HepG2 (cell line): ENCODE results near the gene FAM118A. TPM values are rescaled to one million over a fixed set of nuclear protein-coding genes. Genes with fewer than 3 reads are reported as not detected.

Experiments
- ATAC-seq: fragments of 200-7000 bp; cut with Tn5 transposase; 3 replicates; pipeline ENCODE4 v1.9.1; 2020; ENCODE audit warnings: mild to moderate bottlenecking, moderate library complexity
- BruUV-seq: library from RNA; stranded (reverse); fragments of 400-500 nt; replicated peaks from 2 replicates; lab custom pipeline; 2021; lab: Mats Ljungman, UMichigan
- CTCF ChIA-PET: fragments of 300-600 bp; formaldehyde crosslinking; extraction: SDS; loops from one replicate; lab custom pipeline; 2021; ENCODE audit warnings: low total read pairs, inconsistent platforms, low intra/inter-chr PET ratio; lab: Yijun Ruan, JAX
- POLR2A ChIA-PET: fragments of 350-600 bp; sonication (Branson Sonifier 250); formaldehyde crosslinking; loops from one replicate; lab custom pipeline; 2020; ENCODE audit warnings: antibody characterized with exemption, inconsistent platforms; lab: Yijun Ruan, JAX
- DNase-seq: peaks from one replicate; pipeline ENCODE4 v3.0.0-alpha.2; 2015; ENCODE audit warnings: low spot score
- FAIRE-seq: peaks from 3 replicates; lab custom pipeline; 2011; peaks lifted over from hg19 to GRCh38; lab: Jason Lieb, UNC
- H2AFZ ChIP-seq: one replicate; pipeline ENCODE4 v1.6.1; 2011; ENCODE audit warnings: low read length, inconsistent platforms
- H3K27ac ChIP-seq: fragments of 300-600 bp; 3 replicates; pipeline ENCODE4 v1.8.0; 2011; ENCODE audit warnings: mixed run types, mild to moderate bottlenecking, mixed read lengths, low read length, inconsistent platforms; ENCODE audit not compliant: insufficient read depth; ENCODE audit errors: extremely low read length
- H3K27me3 ChIP-seq, 2 experiments: fragments of 200-600 bp in 1 of 2; 2 replicates in 1 of 2; 3 replicates in 1 of 2; pipeline versions ENCODE4 v1.6.0 to v1.8.0; 2011; ENCODE audit warnings: low read length in 2 of 2, mild to moderate bottlenecking in 2 of 2, moderate library complexity in 2 of 2, inconsistent platforms in 1 of 2; ENCODE audit not compliant: insufficient read depth in 2 of 2, control insufficient read depth in 1 of 2
- H3K36me3 ChIP-seq, 2 experiments: fragments of 200-600 bp in 1 of 2; replicated peaks in 1 of 2; 2 replicates in 1 of 2; 3 replicates in 1 of 2; pipeline versions ENCODE4 v1.5.1 to v1.8.0; 2011; ENCODE audit warnings: low read length in 2 of 2, inconsistent platforms in 1 of 2; ENCODE audit not compliant: insufficient read depth in 2 of 2, control insufficient read depth in 1 of 2
- H3K4me1 ChIP-seq: 2 replicates; pipeline ENCODE4 v1.5.1; 2012; ENCODE audit warnings: low read length, inconsistent platforms; ENCODE audit not compliant: insufficient read depth
- H3K4me2 ChIP-seq: 2 replicates; pipeline ENCODE4 v1.6.0; 2011; ENCODE audit warnings: low read depth, low read length, inconsistent platforms
- H3K4me3 ChIP-seq, 3 experiments: fragments of 200-600 bp in 1 of 3; sonication (generic), shearing (Covaris generic) in 1 of 3; replicated peaks in 1 of 3; 2 replicates each; pipeline ENCODE4 v1.5.1; 2011 to 2016; ENCODE audit warnings: low read length in 3 of 3, inconsistent platforms in 2 of 3, low read depth in 2 of 3, mild to moderate bottlenecking in 2 of 3, control low read depth in 1 of 3, mixed read lengths in 1 of 3; ENCODE audit not compliant: insufficient read depth in 1 of 3
- H3K79me2 ChIP-seq: one replicate; pipeline ENCODE4 v1.6.1; 2011; ENCODE audit warnings: low read length, inconsistent platforms; ENCODE audit not compliant: insufficient read depth
- H3K9ac ChIP-seq: 2 replicates; pipeline ENCODE4 v1.6.0; 2011; ENCODE audit warnings: mild to moderate bottlenecking, low read depth, low read length, inconsistent platforms; ENCODE audit not compliant: insufficient read depth
- H3K9me3 ChIP-seq: 2 replicates; pipeline ENCODE4 v1.5.1; 2012; ENCODE audit warnings: mild to moderate bottlenecking, low read length
- H4K20me1 ChIP-seq: 2 replicates; pipeline ENCODE4 v1.6.0; 2011; ENCODE audit warnings: inconsistent platforms, mild to moderate bottlenecking, low read length, moderate library complexity; ENCODE audit not compliant: insufficient read depth
- CSRNP1 ChIP-seq: sonication (generic); formaldehyde crosslinking; IDR thresholded peaks from 2 replicates; pipeline ENCODE4 v1.8.1; 2023; ENCODE audit warnings: mild to moderate bottlenecking, missing genetic modification reagents
- FOXA3 ChIP-seq: IDR thresholded peaks from 2 replicates; pipeline ENCODE4 v1.6.1; 2016; ENCODE audit warnings: missing genetic modification reagents, missing compliant biosample characterization
- FOXK2 ChIP-seq: fragments of 450-650 bp; IDR thresholded peaks from 2 replicates; pipeline ENCODE4 v1.6.1; 2016
- FOXM1 ChIP-seq: sonication (generic); formaldehyde crosslinking; IDR thresholded peaks from 2 replicates; pipeline ENCODE4 v1.5.0; 2020; ENCODE audit warnings: missing genetic modification reagents
- HNRNPLL ChIP-seq: fragments of 200-400 bp; formaldehyde crosslinking; IDR thresholded peaks from 2 replicates; pipeline ENCODE4 v1.6.1; 2017; ENCODE audit warnings: mild to moderate bottlenecking, low read depth, low read length; ENCODE audit not compliant: poor library complexity, severe bottlenecking
- IRF9 ChIP-seq: sonication (generic); formaldehyde crosslinking; IDR thresholded peaks from 2 replicates; pipeline ENCODE4 v1.8.0; 2022; ENCODE audit warnings: missing genetic modification reagents, mild to moderate bottlenecking, borderline replicate concordance
- PHF20 ChIP-seq: sonication (generic); formaldehyde crosslinking; IDR thresholded peaks from 2 replicates; pipeline ENCODE4 v1.5.0; 2020; ENCODE audit warnings: mild to moderate bottlenecking, missing genetic modification reagents
- POLR2A ChIP-seq, 2 experiments: IDR thresholded peaks; 2 replicates each; pipeline ENCODE4 v1.6.1; 2011; ENCODE audit warnings: low read depth in 2 of 2, low read length in 2 of 2, mild to moderate bottlenecking in 1 of 2, moderate library complexity in 1 of 2; ENCODE audit not compliant: insufficient read depth in 1 of 2
- PRPF4 ChIP-seq: fragments of 200-400 bp; formaldehyde crosslinking; IDR thresholded peaks from 2 replicates; pipeline ENCODE4 v1.6.1; 2016; ENCODE audit warnings: low read length, low read depth; ENCODE audit not compliant: poor library complexity, severe bottlenecking
- REL ChIP-seq: sonication (generic); formaldehyde crosslinking; conservative IDR thresholded peaks from 2 replicates; pipeline ENCODE4 v1.8.0; 2022; ENCODE audit warnings: mild to moderate bottlenecking, missing genetic modification reagents, moderate library complexity
- TBX3 ChIP-seq: fragments of 450-650 bp; IDR thresholded peaks from 2 replicates; pipeline ENCODE4 v1.6.1; 2017; ENCODE audit warnings: antibody characterized with exemption, mild to moderate bottlenecking, inconsistent platforms, borderline replicate concordance
- TCF12 ChIP-seq, 2 experiments: fragments of 450-650 bp in 1 of 2; sonication (generic) in 1 of 2; formaldehyde crosslinking in 1 of 2; IDR thresholded peaks; 2 replicates each; pipeline versions ENCODE4 v1.6.1 to v1.8.0; 2017 to 2022; ENCODE audit warnings: antibody characterized with exemption in 1 of 2, mild to moderate bottlenecking in 1 of 2, missing genetic modification reagents in 1 of 2, moderate library complexity in 1 of 2
- ZBTB38 ChIP-seq: sonication (generic); formaldehyde crosslinking; IDR thresholded peaks from 2 replicates; pipeline ENCODE4 v1.5.1; 2020; ENCODE audit warnings: mild to moderate bottlenecking, missing genetic modification reagents
- ZFY ChIP-seq: sonication (generic); formaldehyde crosslinking; IDR thresholded peaks from 2 replicates; pipeline ENCODE4 v1.4.0; 2020; ENCODE audit warnings: missing genetic modification reagents
- ZNF501 ChIP-seq: sonication (generic); formaldehyde crosslinking; IDR thresholded peaks from 2 replicates; pipeline ENCODE4 v1.5.1; 2020; ENCODE audit warnings: mild to moderate bottlenecking, moderate library complexity, missing genetic modification reagents
- ZNF547 ChIP-seq: sonication (generic); formaldehyde crosslinking; IDR thresholded peaks from 2 replicates; pipeline ENCODE4 v1.5.1; 2020; ENCODE audit warnings: mild to moderate bottlenecking, missing genetic modification reagents
- ZNF660 ChIP-seq: sonication (generic); formaldehyde crosslinking; IDR thresholded peaks from 2 replicates; pipeline ENCODE4 v1.5.1; 2020; ENCODE audit warnings: mild to moderate bottlenecking, low read depth, missing genetic modification reagents, borderline replicate concordance
- ZSCAN21 ChIP-seq: sonication (generic); formaldehyde crosslinking; IDR thresholded peaks from 2 replicates; pipeline ENCODE4 v1.8.0; 2022; ENCODE audit warnings: mild to moderate bottlenecking, missing genetic modification reagents, moderate library complexity, borderline replicate concordance
- WGBS: methylation state at CpG from one replicate; pipeline ENCODE4 v1.1.6; 2017; ENCODE audit warnings: low lambda C conversion rate; 5-methylcytosine and 5-hydroxymethylcytosine counted together
- in situ Hi-C: cut with HindIII; loops from 2 replicates; pipeline ENCODE4 v1.10.0; 2017; ENCODE audit warnings: low pct_unique_long_range_greater_than_20kb; ENCODE audit not compliant: extremely low pct_ligation_motif_present
- intact Hi-C: fragments of 100-400 bp; cut with micrococcal nuclease; formaldehyde crosslinking; loops from one replicate; pipeline ENCODE4 v1.10.0; 2022; ENCODE audit not compliant: unreplicated experiment
- polyA plus RNA-seq, 8 experiments: library from polyadenylated mRNA; depleted of rRNA in 3 of 8; stranded (reverse) in 7 of 8; unstranded in 1 of 8; fragments of >200 nt; fragmentation: Illumina TruSeq in 4 of 8; extraction: Trizol in 4 of 8; gene quantifications; 2 replicates each; pipeline versions ENCODE4 v1.2.1 to v1.2.3, GENCODE V29; 2011 to 2016; ENCODE audit warnings: low read depth in 4 of 8, missing spikeins in 1 of 8, mixed read lengths in 1 of 8; ENCODE audit not compliant: insufficient read depth in 1 of 8
- total RNA-seq, 5 experiments: library from RNA; depleted of rRNA; stranded (reverse); fragments of >200 nt; fragmentation: Illumina TruSeq; extraction: Trizol; gene quantifications; 2 replicates each; pipeline ENCODE4 v1.2.3, GENCODE V29; 2016; ENCODE audit warnings: low read depth in 1 of 5
- TF ChIP-seq, protein P1 (sequence below): IDR thresholded peaks from 2 replicates; pipeline ENCODE4 v1.6.1; 2016; ENCODE audit warnings: mild to moderate bottlenecking

Gene FAM118A
- total and polyA plus RNA-seq, 2 of the 13 experiments (the other 11 are each of a cell fraction or from before 2014, with no cell fraction given): 36.7 to 48.2 TPM

DNA sequence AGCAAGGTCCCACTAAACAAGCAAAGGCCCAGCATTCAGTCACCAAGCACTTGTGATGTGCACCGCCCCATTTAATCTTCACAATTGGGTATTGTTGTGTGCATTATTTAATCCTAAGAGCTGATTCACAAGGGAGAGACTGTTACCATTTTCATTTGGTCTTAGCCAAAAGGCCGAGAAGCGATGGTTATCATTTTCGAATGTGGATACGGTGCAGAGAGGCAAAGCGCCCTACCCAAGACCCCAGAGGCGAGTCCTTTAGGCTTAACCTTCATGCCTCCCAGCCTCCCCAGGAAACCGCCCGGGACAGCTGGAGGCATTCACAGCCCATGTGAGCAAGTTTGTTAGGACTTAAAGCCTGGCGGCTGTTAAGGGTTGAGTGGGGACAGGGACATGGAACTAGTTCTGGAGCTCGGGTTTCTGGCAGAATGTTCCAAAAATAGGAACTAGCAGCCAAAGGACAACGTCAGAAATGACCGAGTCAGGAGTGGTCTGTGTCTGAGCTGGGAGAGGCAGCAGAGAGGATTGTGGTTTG, 38.0 kb upstream of the FAM118A start (continued):
- no peak for TF ChIP-seq FOXM1 (CRISPR knock-in tag)
- 0 out of 2 replicates have a peak, but pooled peaks have one; percentile 18 for TF ChIP-seq FOXA3
- TF ChIP-seq, protein P1, sequence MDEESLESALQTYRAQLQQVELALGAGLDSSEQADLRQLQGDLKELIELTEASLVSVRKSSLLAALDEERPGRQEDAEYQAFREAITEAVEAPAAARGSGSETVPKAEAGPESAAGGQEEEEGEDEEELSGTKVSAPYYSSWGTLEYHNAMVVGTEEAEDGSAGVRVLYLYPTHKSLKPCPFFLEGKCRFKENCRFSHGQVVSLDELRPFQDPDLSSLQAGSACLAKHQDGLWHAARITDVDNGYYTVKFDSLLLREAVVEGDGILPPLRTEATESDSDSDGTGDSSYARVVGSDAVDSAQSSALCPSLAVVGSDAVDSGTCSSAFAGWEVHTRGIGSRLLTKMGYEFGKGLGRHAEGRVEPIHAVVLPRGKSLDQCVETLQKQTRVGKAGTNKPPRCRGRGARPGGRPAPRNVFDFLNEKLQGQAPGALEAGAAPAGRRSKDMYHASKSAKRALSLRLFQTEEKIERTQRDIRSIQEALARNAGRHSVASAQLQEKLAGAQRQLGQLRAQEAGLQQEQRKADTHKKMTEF (CRISPR knock-in tag): no peak
- TF ChIP-seq HNRNPLL: no peak
- no peak; the same call in 1 of the 2 replicates for TF ChIP-seq ZNF501 (CRISPR knock-in tag)
- TF ChIP-seq PHF20 (CRISPR knock-in tag): no peak
- TF ChIP-seq ZBTB38 (CRISPR knock-in tag): peak; percentile 33; the same call in 1 of the 2 replicates
- no peak for TF ChIP-seq TCF12 (IDR thresholded peaks at IDR 0.05)
- no peak for TF ChIP-seq TCF12 (CRISPR knock-in tag; IDR thresholded peaks at IDR 0.05)
- peak; percentile 40 for TF ChIP-seq PRPF4
- TF ChIP-seq TBX3: no peak
- no peak for TF ChIP-seq ZNF660 (CRISPR knock-in tag)
- TF ChIP-seq ZFY (CRISPR knock-in tag): no peak

DNA sequence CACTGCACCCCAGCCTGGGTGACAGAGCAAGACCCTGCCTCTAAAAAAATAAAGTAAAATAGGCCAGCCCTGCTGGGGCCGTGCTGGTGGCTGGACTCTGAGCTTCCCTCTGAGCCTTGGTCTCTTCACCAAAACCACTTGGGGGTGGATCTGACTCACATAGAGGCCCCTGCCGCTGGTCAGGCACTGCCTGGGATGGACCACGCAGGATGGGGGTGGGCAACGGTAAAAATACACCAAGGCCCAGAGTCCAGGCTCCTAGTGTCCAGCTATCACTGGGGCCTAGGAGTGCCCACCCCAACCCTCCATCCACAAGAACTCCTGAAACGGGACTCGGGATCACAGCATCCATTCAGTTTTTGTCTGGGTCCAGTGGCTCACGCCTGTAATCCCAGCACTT, 37.2 kb upstream of the FAM118A start:
- Histone ChIP-seq H3K4me3 (peak overlapping the region in 2 of 3 experiments; percentile 7 to 42; a peak in 3 of 6 replicates), H3K27ac (peak overlapping the region; percentile 98), H4K20me1 (no peaks in the 10 kb centered on the region), H3K79me2 (peaks cover 16% of the 10 kb centered on the region), H2AFZ (no peak overlapping the region), H3K9me3 (no peaks in the 10 kb centered on the region), H3K9ac (peak overlapping the region; percentile 77), H3K27me3 (no peaks in the 10 kb centered on the region), H3K4me1 (peaks cover 77% of the 10 kb centered on the region), H3K36me3 (no peaks in the 10 kb centered on the region), H3K4me2 (peak overlapping the region; percentile 82)
- intact Hi-C loops (no loop called here), in situ Hi-C loops (loop anchor here (5.0 kb wide), 1 partner anchor 35 kb away; the partner anchor contains the start of gene FAM118A)
- WGBS: 0% methylated on average over 2 of the region's 7 CpGs
- CTCF ChIA-PET: no interaction called here
- POLR2A ChIA-PET: interaction anchor here (0.6 to 4.5 kb wide), 16 partner anchors 8 to 232 kb away, joined by 3 to 73 read pairs (median 8); partner anchors contain the start of genes FAM118A, NUP50 and UPK3A
- no TSS peak for BruUV-seq
- ATAC-seq: peak; percentile 36
- FAIRE-seq: peak; percentile 12
- peak; percentile 70 for DNase-seq
- peak; percentile 29 to 53; a peak in 1 of 4 replicates for TF ChIP-seq POLR2A (IDR thresholded peaks at IDR 0.05; ENCODE audit: insufficient read depth in 1 of 2, low read depth in 2 of 2, low read length in 2 of 2)
- no peak for TF ChIP-seq TBX3
- no peak for TF ChIP-seq ZNF547
- peak; percentile 70; the same call in 1 of the 2 replicates for TF ChIP-seq IRF9 (CRISPR knock-in tag)
- TF ChIP-seq FOXK2: 0 out of 2 replicates have a peak, but pooled peaks have one; percentile 7
- TF ChIP-seq CSRNP1: no peak
- no peak for TF ChIP-seq REL (CRISPR knock-in tag)
- no peak for TF ChIP-seq ZSCAN21
